RWPE2 (cell line): Measurements from ENCODE around the gene ZC3H4.
"Not testable (repeated sequence)": the region's sequence is repeated elsewhere in the genome, so short reads cannot be mapped to it uniquely, and the experiment has no call there.

ENCODE experiments used
- ATAC-seq: fragments of 200-7000 bp; cut with Tn5 transposase; 3 replicates; pipeline ENCODE4 v1.9.1; 2021; ENCODE audit warnings: low read depth
- DNase-seq: peaks from one replicate; pipeline ENCODE4 v3.0.0-alpha.2; 2020; ENCODE audit warnings: low spot score
- H3K27ac ChIP-seq: fragments of 450-650 bp; 2 replicates; pipeline ENCODE4 v1.5.1; 2017; ENCODE audit warnings: mild to moderate bottlenecking; ENCODE audit not compliant: poor library complexity, severe bottlenecking
- H3K27me3 ChIP-seq: fragments of 250-450 bp; sonication (Bioruptor Pico); 2 replicates; pipeline ENCODE4 v1.5.1; 2021; ENCODE audit warnings: mild to moderate bottlenecking, moderate library complexity; ENCODE audit not compliant: insufficient read depth, poor library complexity, severe bottlenecking
- H3K36me3 ChIP-seq: fragments of 250-450 bp; sonication (Bioruptor Pico); 2 replicates; pipeline ENCODE4 v1.5.1; 2020; ENCODE audit warnings: low read depth, mild to moderate bottlenecking, moderate library complexity
- H3K4me1 ChIP-seq: fragments of 250-450 bp; sonication (Bioruptor Pico); 2 replicates; pipeline ENCODE4 v1.5.1; 2021; ENCODE audit warnings: mild to moderate bottlenecking, moderate library complexity; ENCODE audit not compliant: insufficient read depth, poor library complexity, severe bottlenecking
- H3K4me3 ChIP-seq: fragments of 250-450 bp; sonication (Bioruptor Pico); 2 replicates; pipeline ENCODE4 v1.5.1; 2021; ENCODE audit warnings: mild to moderate bottlenecking, moderate library complexity; ENCODE audit not compliant: severe bottlenecking
- H3K9me3 ChIP-seq: fragments of 250-450 bp; sonication (Bioruptor Pico); 2 replicates; pipeline ENCODE4 v1.5.1; 2021; ENCODE audit warnings: mild to moderate bottlenecking, moderate library complexity; ENCODE audit not compliant: severe bottlenecking
- TF ChIP-seq, protein P1 (sequence below): fragments of 450-650 bp; IDR thresholded peaks from one replicate; pipeline ENCODE4 v1.5.1; 2017; ENCODE audit warnings: mild to moderate bottlenecking, moderate library complexity; ENCODE audit not compliant: poor library complexity, severe bottlenecking

ZC3H4 gene

DNA sequence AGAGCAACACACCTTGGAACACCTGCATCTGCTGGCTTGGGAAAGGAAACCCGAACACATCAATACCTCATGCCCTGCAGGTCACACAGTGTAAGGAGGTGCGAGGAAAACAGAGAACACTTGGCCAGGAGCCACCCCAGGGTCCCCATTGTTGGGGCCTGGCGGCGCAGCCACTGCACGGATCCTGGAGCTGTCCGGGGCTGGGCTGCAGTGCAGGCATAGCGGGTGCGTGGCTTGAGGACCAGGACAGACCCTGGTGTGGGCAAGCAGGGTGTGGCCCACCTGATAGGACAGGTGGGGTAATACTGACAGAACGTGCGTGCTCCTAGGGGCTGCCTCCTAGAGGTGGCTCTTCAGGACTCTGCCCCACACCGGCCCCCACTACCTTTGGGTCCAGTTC, 48.3 kb downstream of the ZC3H4 start:
- H3K4me1 ChIP-seq, result no peaks in the 10 kb centered on the region
- H3K27me3 ChIP-seq, result no peaks in the 10 kb centered on the region
- peaks cover 39% of the 10 kb centered on the region for H3K36me3 ChIP-seq
- ATAC-seq, result no peak
- H3K27ac ChIP-seq, result no peak overlapping the region
- H3K9me3 ChIP-seq, result no peaks in the 10 kb centered on the region
- DNase-seq, result no peak
- TF ChIP-seq, protein P1, sequence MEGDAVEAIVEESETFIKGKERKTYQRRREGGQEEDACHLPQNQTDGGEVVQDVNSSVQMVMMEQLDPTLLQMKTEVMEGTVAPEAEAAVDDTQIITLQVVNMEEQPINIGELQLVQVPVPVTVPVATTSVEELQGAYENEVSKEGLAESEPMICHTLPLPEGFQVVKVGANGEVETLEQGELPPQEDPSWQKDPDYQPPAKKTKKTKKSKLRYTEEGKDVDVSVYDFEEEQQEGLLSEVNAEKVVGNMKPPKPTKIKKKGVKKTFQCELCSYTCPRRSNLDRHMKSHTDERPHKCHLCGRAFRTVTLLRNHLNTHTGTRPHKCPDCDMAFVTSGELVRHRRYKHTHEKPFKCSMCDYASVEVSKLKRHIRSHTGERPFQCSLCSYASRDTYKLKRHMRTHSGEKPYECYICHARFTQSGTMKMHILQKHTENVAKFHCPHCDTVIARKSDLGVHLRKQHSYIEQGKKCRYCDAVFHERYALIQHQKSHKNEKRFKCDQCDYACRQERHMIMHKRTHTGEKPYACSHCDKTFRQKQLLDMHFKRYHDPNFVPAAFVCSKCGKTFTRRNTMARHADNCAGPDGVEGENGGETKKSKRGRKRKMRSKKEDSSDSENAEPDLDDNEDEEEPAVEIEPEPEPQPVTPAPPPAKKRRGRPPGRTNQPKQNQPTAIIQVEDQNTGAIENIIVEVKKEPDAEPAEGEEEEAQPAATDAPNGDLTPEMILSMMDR, result no peak
- no peak overlapping the region for H3K4me3 ChIP-seq

DNA sequence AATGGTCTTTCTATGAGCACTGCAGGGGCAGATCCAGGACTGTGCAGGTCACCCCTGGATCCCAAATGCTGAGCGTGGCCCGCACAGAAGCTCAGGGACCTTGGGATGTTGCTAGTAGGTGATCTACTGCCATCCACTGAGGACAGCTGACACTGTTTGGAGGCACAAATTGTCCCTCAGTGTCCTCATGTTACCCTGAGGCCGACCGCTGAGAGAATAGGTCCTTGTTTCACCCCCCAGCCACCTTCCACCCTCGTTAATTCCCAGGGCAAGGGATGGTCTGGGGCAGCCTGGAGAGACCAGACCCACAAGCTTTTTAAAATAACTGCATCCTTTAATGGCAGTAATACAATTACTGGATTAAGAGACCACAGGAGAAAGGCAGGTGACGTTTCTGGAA, 49.7 kb downstream of the ZC3H4 start:
- Histone ChIP-seq H3K4me3 (no peak overlapping the region), H3K36me3 (peaks cover 30% of the 10 kb centered on the region), H3K27me3 (no peaks in the 10 kb centered on the region), H3K27ac (no peak overlapping the region), H3K9me3 (no peaks in the 10 kb centered on the region), H3K4me1 (no peaks in the 10 kb centered on the region)
- TF ChIP-seq, protein P1, result no peak
- ATAC-seq, result no peak
- DNase-seq, result no peak

DNA sequence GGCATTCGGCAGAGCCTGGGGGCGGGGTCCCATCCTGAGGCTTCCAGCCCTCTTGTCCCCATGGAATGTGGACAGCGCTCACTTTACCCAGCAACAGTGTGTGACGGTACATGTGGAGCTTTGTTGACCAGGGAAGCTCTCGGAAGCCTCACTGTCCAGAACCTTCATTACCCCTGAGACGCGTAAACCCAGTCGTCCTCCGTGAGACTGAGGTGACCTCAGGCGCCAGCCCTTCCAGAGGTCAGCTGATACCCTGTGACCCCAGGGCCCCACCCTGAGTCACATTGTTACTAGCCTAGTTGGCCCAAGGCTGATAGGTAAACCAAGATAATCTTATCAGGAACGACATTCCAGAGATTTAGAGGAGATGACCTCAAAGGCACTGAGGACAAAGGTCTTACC, 55.0 kb downstream of the ZC3H4 start:
- TF ChIP-seq, protein P1, result no peak
- peaks cover 7% of the 10 kb centered on the region for H3K4me1 ChIP-seq
- H3K27ac ChIP-seq, result no peak overlapping the region
- no peak for DNase-seq
- no peak for ATAC-seq
- H3K36me3 ChIP-seq, result no peaks in the 10 kb centered on the region
- no peak overlapping the region for H3K4me3 ChIP-seq
- no peaks in the 10 kb centered on the region for H3K9me3 ChIP-seq
- H3K27me3 ChIP-seq, result no peaks in the 10 kb centered on the region

DNA sequence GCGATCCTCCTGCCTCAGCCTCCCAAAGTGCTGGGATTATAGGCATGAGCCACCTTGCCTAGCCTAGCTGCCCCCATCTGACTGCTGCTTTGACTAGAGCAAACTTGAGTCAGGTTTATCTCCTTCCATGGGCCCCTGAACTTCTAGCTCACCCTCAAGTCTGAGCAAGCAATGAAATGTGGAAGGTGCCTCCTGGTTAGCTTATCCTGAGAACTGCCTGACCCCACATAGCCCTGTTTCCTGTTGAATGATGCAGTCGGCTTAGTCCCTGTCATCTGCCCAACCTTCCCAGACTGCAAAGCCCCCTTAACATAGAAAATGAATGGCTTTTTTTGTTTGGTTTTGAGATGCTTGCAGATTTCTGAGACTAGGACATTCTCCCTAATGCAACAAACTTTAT, 56.2 kb downstream of the ZC3H4 start:
- TF ChIP-seq, protein P1, result no peak
- Histone ChIP-seq H3K9me3 (no peaks in the 10 kb centered on the region), H3K27ac (no peak overlapping the region), H3K27me3 (no peaks in the 10 kb centered on the region), H3K4me3 (no peak overlapping the region), H3K36me3 (no peaks in the 10 kb centered on the region), H3K4me1 (peaks cover 7% of the 10 kb centered on the region)
- DNase-seq, result no peak
- ATAC-seq, result peak; percentile 67

DNA sequence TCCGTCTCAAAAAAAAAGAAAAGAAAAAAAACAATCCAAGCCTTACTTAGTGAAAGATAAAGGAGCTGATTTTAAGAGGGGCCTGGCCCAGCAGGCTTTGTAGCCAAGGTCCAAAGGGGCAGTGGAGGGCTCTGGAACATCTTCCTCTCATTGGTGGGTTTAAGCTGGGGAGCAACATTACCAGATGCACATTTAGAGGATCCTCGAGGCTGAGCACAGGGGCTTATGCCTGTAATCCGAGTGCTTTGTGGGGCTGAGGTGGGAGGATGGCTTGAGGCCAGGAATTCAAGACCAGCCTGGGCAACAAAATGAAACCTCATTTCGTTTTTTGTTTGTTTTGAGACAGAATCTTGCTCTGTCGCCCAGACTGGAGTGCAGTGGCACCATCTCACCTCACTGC, 57.2 kb downstream of the ZC3H4 start:
- Histone ChIP-seq H3K27me3 (no peaks in the 10 kb centered on the region), H3K36me3 (no peaks in the 10 kb centered on the region), H3K4me1 (peaks cover 7% of the 10 kb centered on the region), H3K9me3 (no peaks in the 10 kb centered on the region), H3K4me3 (no peak overlapping the region), H3K27ac (no peak overlapping the region)
- no peak for DNase-seq
- TF ChIP-seq, protein P1, result no peak
- no peak for ATAC-seq

DNA sequence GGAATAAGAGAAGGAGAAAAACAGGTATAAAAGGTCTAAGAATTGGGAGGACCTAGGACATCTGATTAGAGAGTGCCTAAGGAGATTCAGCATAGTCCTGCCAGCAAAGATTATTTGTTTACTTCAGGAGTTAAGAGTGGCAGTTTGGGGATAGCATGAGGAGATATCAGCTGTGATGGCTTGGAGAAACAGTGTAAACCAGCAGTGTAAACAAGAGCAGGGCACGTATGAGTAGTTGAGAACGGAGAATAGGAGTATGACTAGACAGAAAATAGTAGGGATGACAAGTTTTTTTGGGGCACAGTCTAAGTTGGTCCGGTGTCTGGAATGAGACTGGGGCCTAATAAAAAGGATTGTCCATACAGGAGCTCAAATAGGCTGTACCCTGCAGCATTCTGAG, 63.0 kb downstream of the ZC3H4 start:
- not testable (repeated sequence) for H3K9me3 ChIP-seq, ATAC-seq, H3K4me1 ChIP-seq, H3K36me3 ChIP-seq, H3K4me3 ChIP-seq, H3K27ac ChIP-seq, DNase-seq, H3K27me3 ChIP-seq
